GM21786 (cell line): Measurements from ENCODE around the gene SORCS2.

Source experiments
- ATAC-seq: cut with Tn5 transposase; IDR thresholded peaks from one replicate; pipeline ENCODE4 v1.9.1; 2021; ENCODE audit not compliant: unreplicated experiment

SORCS2 gene

DNA sequence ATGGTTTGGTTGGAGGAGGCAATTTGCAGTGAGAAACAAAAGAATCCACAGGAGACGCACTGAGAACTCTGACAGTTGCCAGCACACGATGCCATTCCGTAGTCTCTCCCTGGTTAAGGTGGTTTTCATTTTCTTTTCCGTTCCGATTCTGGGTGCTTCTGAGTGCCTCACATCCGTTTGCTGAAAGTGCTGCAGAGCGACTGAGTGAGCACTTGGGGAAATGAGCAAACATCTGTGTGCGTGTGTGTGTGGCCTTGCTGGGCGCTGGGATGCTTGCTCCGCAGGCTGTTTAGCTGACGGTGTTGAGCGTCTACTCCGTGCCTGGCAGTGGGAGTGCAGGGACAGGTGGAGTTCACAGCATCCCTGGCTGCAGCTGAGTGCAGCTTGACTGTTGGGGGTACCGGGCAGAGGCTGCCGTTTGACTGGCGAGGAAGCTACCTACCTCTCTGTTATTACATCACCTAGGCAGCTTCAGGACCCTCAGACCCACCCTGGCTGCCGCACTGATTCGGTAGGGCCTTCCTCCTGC lies 49.3 kb downstream of the SORCS2 start:
- no peak for ATAC-seq

DNA sequence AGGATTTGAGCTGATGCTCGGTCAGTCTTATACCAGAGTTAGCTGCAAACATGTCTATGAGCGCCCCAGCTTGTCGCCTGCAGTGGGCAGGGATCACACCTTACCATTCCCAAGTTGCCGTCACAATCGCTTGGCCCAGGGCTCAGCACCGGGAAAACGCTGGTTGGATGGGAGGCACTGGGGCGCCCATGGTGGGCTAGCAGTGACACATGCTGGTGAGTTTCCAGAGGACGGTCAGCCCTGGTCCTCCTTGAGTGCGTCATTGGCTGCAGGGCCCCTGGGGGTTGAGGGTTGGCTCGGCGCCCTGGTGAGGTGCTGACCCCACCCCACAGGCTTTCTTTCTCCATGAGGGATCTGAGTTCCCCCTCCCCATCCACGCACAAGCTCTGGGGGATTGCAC lies 50.4 kb downstream of the SORCS2 start:
- no peak for ATAC-seq

GRCh38 chr4:7243609-7244330 lies 51.4 kb downstream of the SORCS2 start:
- no peak for ATAC-seq

GRCh38 chr4:7244331-7244665 lies 52.0 kb downstream of the SORCS2 start:
- no peak for ATAC-seq

- ATAC-seq: no peak
These were observed 52.5 kb downstream of the SORCS2 start for GRCh38 chr4:7244751-7245320.

- ATAC-seq: no peak
These were observed 55.2 kb downstream of the SORCS2 start for GRCh38 chr4:7247521-7247920.

DNA sequence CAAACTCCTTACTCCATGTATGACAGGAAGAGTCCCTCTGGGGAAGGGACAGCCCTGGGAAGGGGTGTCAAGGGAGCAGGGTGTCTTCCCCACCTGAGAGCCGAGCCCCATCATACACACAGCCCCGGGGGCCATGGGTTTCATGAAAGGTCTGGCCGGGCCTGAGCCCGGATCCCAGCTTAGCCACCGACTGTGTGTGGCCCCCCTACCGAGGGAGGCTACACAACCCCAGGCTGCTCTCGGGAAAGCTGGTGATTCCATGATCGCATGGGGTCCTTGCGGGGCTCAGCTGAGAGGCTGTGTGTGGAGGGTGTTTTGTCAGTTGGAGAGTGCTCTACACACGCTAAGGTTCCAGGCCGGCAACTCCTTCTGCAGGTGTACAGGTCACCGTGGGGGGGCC lies 55.6 kb downstream of the SORCS2 start:
- no peak for ATAC-seq

- ATAC-seq: no peak
These were observed 56.5 kb downstream of the SORCS2 start for GRCh38 chr4:7248857-7249256.

DNA sequence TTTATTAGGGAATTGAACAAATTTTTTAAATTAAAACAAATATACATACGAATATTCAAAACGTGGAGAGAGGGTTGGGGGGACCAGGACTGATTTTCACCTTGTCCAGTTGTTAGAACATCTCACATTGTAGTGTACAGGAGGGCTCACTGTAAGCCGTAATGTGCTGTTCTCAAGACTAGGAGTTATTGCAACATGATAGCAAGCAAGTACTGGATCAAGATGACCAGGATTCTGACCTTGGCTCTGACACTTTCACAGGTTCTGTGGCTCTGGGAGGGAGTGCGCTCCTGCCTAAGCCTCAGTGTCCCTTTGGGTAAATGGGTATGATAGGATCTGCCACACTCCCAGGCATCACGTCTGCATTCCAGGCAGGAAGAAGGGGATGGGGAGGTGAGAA lies 59.0 kb downstream of the SORCS2 start:
- ATAC-seq: no peak

DNA sequence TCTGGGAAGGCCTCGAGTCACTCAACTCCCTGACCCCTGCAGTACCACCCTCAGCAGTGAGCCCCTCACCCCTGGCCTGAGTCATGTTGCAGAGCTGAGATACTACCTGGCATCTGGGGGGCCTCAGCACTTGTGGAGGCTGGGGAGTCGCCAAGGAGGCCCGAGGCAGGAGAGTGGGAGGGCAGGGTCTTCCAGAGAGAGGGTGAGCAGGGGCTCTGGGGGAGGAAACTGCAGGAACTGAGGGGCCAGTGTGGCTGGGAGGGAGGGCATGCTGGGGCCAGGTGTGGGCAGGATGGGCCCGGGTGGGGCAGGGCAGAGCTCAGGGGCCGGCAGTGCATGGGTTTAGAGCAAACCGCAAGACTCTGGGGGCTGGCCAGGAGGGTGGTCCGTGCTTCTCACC lies 59.7 kb downstream of the SORCS2 start:
- no peak for ATAC-seq

- no peak for ATAC-seq
These were observed 60.4 kb downstream of the SORCS2 start for GRCh38 chr4:7252510-7253340.

- no peak for ATAC-seq
These were observed 61.0 kb downstream of the SORCS2 start for GRCh38 chr4:7253341-7253700.

- ATAC-seq: no peak
These were observed 61.5 kb downstream of the SORCS2 start for GRCh38 chr4:7253837-7254236.

DNA sequence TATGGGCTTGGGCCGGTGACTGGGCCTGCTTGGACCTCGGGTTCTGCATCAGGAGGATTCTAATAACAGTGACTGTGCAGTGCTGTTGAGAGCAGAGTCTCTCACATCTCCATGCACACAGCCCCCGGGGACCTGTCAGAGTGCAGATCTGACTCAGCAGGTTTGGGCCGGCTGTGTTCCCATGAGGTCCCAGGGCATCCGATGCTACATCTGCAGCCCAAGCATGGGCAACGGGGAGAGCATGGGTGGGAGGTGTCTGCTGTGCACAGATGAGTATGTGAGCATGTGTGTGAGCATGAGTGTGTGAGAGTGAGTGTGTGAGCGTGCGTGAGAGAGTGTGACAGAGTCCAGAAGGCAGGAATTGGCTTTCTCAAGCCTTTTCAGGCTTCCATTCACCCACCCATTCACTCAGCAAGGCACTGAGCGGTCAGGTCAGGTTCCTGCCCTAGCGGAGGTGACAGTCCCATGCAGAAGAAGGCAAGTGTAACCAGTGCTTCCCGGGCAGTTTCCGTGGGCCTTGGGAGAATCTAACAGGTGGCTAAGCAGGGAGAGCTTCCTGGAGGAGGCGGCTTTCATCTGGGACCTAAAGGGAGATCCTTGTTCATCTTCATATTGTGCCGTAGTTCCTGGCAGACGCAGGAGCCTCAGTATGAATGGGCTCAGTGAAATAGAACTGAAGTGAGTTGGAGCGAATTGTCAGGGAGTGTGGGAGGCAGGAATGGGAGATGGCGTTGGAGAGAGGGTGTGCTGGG lies 62.6 kb downstream of the SORCS2 start:
- ATAC-seq: no peak

- no peak for ATAC-seq
These were observed 63.1 kb downstream of the SORCS2 start for GRCh38 chr4:7255488-7255881.

- no peak for ATAC-seq
These were observed 63.7 kb downstream of the SORCS2 start for GRCh38 chr4:7255996-7256395.

DNA sequence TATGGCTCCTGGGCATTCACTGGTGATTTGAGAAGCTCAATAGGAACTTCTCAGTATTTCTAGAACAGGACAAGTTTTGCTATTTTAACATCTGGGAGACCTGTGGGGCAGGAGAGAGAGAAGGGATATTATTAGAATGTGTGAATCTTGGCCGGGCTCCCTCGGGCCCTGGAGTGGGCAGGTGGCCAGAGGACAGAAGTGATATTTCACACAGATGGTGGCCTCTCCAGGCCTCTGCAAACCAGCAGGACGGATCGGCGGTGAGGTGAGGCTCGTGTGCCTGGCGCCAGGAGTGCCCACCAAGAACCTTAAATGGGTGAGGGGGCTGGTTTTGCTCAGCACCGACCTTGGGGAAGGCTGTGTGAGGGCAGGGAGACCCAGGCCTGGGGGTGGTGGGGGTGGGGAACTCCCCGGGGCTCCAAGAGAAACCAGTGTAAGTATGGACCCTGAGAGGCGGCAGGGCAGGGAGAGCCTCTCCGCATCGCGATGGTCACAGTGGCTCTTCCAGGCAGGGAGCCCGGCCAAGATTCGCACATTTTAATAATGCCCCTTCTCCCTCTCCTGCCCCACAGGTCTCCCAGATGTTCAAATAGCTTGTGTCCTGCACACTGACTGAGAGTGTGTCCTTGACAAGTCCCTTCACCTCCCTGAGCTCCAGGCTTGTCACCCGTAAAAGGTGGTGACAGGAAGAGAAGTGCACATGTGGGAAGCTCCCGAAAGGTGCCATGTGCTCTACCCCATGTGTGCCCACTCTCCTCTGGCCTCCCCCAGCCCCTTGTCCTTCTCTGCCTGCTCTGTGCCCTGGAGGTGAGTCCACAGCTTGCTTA lies 64.9 kb downstream of the SORCS2 start:
- ATAC-seq: no peak

DNA sequence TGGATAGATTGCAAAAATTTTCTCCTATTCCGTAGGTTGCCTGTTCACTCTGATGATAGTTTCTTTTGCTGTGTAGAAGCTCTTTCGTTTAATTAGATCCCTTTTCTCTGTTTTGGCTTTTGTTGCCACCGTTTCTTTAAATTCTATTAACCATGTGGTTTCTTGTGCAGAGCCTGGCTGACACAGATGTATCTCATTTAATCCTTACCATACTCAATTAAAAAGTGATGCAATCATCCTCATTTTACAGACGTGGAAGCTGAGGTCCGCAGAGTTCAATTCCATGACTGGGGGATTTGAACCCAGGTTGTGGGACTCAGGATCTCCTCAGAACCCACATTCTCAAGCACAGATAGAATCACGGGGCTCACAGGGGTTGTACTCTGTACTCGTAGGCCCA lies 66.7 kb downstream of the SORCS2 start:
- ATAC-seq: no peak

DNA sequence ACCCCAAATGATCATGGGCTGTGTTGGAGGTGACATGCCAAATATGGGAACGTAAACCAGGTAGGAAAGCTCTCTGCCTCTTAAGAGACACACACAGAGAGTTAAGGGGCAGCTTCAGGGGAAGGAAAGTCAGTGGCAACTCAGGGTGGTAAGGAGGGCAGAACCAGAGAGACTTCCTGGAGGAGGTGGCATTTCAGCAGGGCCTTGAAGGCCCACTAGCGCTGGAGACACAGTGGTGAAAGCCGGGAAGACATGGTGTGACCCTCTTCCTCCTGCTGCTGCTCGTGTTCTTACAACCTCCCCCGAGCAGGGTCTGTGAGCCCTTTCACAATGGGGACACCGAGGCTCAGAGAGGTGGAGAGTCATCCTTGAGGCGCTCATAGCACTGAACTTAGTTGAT lies 68.2 kb downstream of the SORCS2 start:
- no peak for ATAC-seq

- no peak for ATAC-seq
These were observed 68.7 kb downstream of the SORCS2 start for GRCh38 chr4:7261087-7261486.

GRCh38 chr4:7261536-7261935 lies 69.2 kb downstream of the SORCS2 start:
- ATAC-seq: no peak
